SH-SY5Y (cell line): ENCODE results near the gene SRSF2.

ENCODE experiments used
- GATA2 ChIP-seq: IDR thresholded peaks from 2 replicates; pipeline ENCODE4 v1.6.1; 2011; ENCODE audit warnings: mild to moderate bottlenecking, low read depth, low read length
- GATA3 ChIP-seq: IDR thresholded peaks from 2 replicates; pipeline ENCODE4 v1.6.1; 2011; ENCODE audit warnings: low read depth, mild to moderate bottlenecking, low read length, moderate library complexity

DNA sequence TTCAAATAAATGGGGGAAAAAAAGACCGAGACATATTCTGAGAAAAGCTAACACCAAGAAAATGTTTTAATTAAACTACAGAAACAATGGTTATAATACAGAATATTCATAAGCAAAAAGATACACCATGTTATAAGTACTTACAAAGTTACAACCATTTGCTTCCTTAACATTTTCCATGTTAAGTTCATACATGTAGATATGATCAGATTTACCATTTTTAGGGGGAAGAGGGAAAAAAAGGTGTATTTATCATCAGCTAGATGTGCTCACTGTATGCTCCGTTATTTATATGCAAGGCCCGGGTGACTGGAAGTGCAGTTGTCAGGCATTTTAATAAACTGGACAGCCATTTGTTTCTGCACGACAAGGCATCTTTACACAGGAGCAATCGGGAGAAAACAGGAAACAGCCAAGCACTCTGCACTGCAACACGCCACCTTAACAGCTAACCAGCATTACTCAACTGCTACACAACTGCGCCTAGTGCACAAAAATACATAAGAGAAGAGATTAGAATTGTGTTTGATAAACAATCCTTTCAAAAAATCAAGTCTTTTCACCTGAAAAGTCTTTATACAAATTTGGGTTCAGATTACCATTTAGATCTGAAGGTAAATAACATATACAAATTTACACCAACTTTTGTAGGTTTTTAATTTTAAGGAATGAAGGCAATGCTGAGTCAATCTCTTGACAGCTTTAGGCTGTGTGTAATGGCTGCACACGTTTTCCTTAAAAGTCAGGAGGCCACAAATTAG lies 2.9 kb downstream of the SRSF2 start:
- no peak for TF ChIP-seq GATA2
- TF ChIP-seq GATA3, result no peak
